WTC11 (cell line): ENCODE data around the gene NRXN3.

Experiments used
- ATF1 ChIP-seq: sonication (generic); formaldehyde crosslinking; IDR thresholded peaks from 2 replicates; pipeline ENCODE4 v1.8.1; 2023; ENCODE audit warnings: mild to moderate bottlenecking, moderate library complexity, missing genetic modification reagents
- CREB1 ChIP-seq: sonication (generic); formaldehyde crosslinking; IDR thresholded peaks from 2 replicates; pipeline ENCODE4 v1.8.0; 2023; ENCODE audit warnings: mild to moderate bottlenecking, missing genetic modification reagents
- ELF4 ChIP-seq: sonication (generic); formaldehyde crosslinking; IDR thresholded peaks from 2 replicates; pipeline ENCODE4 v1.8.1; 2022; ENCODE audit warnings: low read depth, mild to moderate bottlenecking, moderate library complexity, missing genetic modification reagents
- ESRRA ChIP-seq: sonication (generic); formaldehyde crosslinking; IDR thresholded peaks from 2 replicates; pipeline ENCODE4 v1.8.1; 2022; ENCODE audit warnings: mild to moderate bottlenecking, missing genetic modification reagents, borderline replicate concordance
- JUN ChIP-seq: sonication (generic); formaldehyde crosslinking; IDR thresholded peaks from 2 replicates; pipeline ENCODE4 v1.8.0; 2023; ENCODE audit warnings: mild to moderate bottlenecking, missing genetic modification reagents
- NFYB ChIP-seq: sonication (generic); formaldehyde crosslinking; conservative IDR thresholded peaks from 2 replicates; pipeline ENCODE4 v1.8.0; 2022; ENCODE audit warnings: low read depth, missing genetic modification reagents
- NR3C1 ChIP-seq: sonication (generic); formaldehyde crosslinking; conservative IDR thresholded peaks from 2 replicates; pipeline ENCODE4 v1.8.1; 2023; ENCODE audit warnings: low read depth, mild to moderate bottlenecking, missing genetic modification reagents
- TEAD4 ChIP-seq: sonication (generic); formaldehyde crosslinking; IDR thresholded peaks from 2 replicates; pipeline ENCODE4 v1.8.0; 2022; ENCODE audit warnings: mild to moderate bottlenecking, missing genetic modification reagents
- ZNF232 ChIP-seq: sonication (generic); formaldehyde crosslinking; IDR thresholded peaks from 2 replicates; pipeline ENCODE4 v1.8.0; 2022; ENCODE audit warnings: mild to moderate bottlenecking, missing genetic modification reagents
- TF ChIP-seq, protein P1 (sequence below): fragments of 200-600 bp; IDR thresholded peaks from 2 replicates; pipeline ENCODE4 v1.8.0; 2022; ENCODE audit warnings: antibody characterized with exemption
- TF ChIP-seq, protein P2 (sequence below): sonication (generic); formaldehyde crosslinking; IDR thresholded peaks from 2 replicates; pipeline ENCODE4 v1.8.1; 2022; ENCODE audit warnings: missing genetic modification reagents, borderline replicate concordance
- TF ChIP-seq, protein P3 (sequence below): sonication (generic); formaldehyde crosslinking; IDR thresholded peaks from 2 replicates; pipeline ENCODE4 v1.8.0; 2022; ENCODE audit warnings: mild to moderate bottlenecking, missing genetic modification reagents
- TF ChIP-seq, protein P4 (sequence below): sonication (generic); formaldehyde crosslinking; IDR thresholded peaks from 2 replicates; pipeline ENCODE4 v1.8.1; 2023; ENCODE audit warnings: mild to moderate bottlenecking, missing genetic modification reagents, moderate library complexity
- TF ChIP-seq, protein P5 (sequence below): sonication (generic); formaldehyde crosslinking; IDR thresholded peaks from 2 replicates; pipeline ENCODE4 v1.8.0; 2022; ENCODE audit warnings: missing genetic modification reagents

DNA sequence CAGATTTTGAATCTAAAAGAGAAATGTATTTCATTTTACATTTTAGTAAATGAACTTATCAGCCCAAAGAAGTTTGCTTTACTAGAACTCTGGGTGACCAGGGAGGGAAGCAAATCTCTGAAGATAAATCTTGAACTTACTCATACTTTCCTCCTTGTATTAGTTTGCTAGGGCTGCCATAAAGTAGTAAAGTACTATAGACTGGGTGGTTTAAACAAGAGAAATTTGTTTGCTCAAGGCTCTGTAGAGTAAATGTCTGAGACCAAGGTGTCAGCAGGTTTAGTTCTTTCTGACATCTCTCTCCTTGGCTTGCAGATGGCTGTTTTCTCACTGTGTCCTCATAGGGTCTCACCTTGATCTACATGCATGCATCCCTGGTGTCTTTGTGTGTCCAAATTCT, 1115.1 kb downstream of the NRXN3 start:
- TF ChIP-seq ESRRA (CRISPR knock-in tag): no peak
- TF ChIP-seq, protein P1, sequence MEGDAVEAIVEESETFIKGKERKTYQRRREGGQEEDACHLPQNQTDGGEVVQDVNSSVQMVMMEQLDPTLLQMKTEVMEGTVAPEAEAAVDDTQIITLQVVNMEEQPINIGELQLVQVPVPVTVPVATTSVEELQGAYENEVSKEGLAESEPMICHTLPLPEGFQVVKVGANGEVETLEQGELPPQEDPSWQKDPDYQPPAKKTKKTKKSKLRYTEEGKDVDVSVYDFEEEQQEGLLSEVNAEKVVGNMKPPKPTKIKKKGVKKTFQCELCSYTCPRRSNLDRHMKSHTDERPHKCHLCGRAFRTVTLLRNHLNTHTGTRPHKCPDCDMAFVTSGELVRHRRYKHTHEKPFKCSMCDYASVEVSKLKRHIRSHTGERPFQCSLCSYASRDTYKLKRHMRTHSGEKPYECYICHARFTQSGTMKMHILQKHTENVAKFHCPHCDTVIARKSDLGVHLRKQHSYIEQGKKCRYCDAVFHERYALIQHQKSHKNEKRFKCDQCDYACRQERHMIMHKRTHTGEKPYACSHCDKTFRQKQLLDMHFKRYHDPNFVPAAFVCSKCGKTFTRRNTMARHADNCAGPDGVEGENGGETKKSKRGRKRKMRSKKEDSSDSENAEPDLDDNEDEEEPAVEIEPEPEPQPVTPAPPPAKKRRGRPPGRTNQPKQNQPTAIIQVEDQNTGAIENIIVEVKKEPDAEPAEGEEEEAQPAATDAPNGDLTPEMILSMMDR: no peak
- TF ChIP-seq ZNF232: no peak
- no peak for TF ChIP-seq TEAD4
- no peak for TF ChIP-seq CREB1
- TF ChIP-seq ELF4 (CRISPR knock-in tag): no peak
- no peak for TF ChIP-seq NFYB (CRISPR knock-in tag)
- TF ChIP-seq, protein P2, sequence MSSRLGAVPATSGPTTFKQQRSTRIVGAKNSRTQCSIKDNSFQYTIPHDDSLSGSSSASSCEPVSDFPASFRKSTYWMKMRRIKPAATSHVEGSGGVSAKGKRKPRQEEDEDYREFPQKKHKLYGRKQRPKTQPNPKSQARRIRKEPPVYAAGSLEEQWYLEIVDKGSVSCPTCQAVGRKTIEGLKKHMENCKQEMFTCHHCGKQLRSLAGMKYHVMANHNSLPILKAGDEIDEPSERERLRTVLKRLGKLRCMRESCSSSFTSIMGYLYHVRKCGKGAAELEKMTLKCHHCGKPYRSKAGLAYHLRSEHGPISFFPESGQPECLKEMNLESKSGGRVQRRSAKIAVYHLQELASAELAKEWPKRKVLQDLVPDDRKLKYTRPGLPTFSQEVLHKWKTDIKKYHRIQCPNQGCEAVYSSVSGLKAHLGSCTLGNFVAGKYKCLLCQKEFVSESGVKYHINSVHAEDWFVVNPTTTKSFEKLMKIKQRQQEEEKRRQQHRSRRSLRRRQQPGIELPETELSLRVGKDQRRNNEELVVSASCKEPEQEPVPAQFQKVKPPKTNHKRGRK (CRISPR knock-in tag): no peak
- TF ChIP-seq, protein P3, sequence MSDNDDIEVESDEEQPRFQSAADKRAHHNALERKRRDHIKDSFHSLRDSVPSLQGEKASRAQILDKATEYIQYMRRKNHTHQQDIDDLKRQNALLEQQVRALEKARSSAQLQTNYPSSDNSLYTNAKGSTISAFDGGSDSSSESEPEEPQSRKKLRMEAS (CRISPR knock-in tag): no peak
- TF ChIP-seq, protein P4, sequence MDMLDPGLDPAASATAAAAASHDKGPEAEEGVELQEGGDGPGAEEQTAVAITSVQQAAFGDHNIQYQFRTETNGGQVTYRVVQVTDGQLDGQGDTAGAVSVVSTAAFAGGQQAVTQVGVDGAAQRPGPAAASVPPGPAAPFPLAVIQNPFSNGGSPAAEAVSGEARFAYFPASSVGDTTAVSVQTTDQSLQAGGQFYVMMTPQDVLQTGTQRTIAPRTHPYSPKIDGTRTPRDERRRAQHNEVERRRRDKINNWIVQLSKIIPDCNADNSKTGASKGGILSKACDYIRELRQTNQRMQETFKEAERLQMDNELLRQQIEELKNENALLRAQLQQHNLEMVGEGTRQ (CRISPR knock-in tag): no peak
- no peak for TF ChIP-seq NR3C1 (CRISPR knock-in tag)
- TF ChIP-seq ATF1: no peak
- no peak for TF ChIP-seq JUN (CRISPR knock-in tag)
- TF ChIP-seq, protein P5, sequence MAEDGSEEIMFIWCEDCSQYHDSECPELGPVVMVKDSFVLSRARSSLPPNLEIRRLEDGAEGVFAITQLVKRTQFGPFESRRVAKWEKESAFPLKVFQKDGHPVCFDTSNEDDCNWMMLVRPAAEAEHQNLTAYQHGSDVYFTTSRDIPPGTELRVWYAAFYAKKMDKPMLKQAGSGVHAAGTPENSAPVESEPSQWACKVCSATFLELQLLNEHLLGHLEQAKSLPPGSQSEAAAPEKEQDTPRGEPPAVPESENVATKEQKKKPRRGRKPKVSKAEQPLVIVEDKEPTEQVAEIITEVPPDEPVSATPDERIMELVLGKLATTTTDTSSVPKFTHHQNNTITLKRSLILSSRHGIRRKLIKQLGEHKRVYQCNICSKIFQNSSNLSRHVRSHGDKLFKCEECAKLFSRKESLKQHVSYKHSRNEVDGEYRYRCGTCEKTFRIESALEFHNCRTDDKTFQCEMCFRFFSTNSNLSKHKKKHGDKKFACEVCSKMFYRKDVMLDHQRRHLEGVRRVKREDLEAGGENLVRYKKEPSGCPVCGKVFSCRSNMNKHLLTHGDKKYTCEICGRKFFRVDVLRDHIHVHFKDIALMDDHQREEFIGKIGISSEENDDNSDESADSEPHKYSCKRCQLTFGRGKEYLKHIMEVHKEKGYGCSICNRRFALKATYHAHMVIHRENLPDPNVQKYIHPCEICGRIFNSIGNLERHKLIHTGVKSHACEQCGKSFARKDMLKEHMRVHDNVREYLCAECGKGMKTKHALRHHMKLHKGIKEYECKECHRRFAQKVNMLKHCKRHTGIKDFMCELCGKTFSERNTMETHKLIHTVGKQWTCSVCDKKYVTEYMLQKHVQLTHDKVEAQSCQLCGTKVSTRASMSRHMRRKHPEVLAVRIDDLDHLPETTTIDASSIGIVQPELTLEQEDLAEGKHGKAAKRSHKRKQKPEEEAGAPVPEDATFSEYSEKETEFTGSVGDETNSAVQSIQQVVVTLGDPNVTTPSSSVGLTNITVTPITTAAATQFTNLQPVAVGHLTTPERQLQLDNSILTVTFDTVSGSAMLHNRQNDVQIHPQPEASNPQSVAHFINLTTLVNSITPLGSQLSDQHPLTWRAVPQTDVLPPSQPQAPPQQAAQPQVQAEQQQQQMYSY (CRISPR knock-in tag): no peak
